GM12864 (cell line): Measurements from ENCODE around the gene ELMO3.
A peak's percentile ranks its signal among the peaks of the same experiment; 100 is the strongest.

Experiments
- DNase-seq: peaks from one replicate; pipeline ENCODE4 v3.0.0-alpha.2; 2011; ENCODE audit warnings: low read depth
- H3K4me3 ChIP-seq: 2 replicates; pipeline ENCODE4 v1.5.1; 2011; ENCODE audit warnings: mild to moderate bottlenecking, low read depth, low read length, control low read depth
- TF ChIP-seq, protein P1 (sequence below): IDR thresholded peaks from 2 replicates; pipeline ENCODE4 v1.5.1; 2011; ENCODE audit warnings: low read depth, mild to moderate bottlenecking, moderate library complexity, low read length, control low read depth, inconsistent platforms; ENCODE audit errors: missing control alignments

The ELMO3 gene, protein sequence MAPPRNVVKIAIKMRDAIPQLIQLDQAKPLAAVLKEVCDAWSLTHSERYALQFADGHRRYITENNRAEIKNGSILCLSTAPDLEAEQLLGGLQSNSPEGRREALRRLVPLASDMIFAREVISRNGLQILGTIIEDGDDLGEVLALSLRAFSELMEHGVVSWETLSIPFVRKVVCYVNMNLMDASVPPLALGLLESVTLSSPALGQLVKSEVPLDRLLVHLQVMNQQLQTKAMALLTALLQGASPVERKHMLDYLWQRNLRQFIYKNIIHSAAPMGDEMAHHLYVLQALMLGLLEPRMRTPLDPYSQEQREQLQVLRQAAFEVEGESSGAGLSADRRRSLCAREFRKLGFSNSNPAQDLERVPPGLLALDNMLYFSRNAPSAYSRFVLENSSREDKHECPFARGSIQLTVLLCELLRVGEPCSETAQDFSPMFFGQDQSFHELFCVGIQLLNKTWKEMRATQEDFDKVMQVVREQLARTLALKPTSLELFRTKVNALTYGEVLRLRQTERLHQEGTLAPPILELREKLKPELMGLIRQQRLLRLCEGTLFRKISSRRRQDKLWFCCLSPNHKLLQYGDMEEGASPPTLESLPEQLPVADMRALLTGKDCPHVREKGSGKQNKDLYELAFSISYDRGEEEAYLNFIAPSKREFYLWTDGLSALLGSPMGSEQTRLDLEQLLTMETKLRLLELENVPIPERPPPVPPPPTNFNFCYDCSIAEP

DNA sequence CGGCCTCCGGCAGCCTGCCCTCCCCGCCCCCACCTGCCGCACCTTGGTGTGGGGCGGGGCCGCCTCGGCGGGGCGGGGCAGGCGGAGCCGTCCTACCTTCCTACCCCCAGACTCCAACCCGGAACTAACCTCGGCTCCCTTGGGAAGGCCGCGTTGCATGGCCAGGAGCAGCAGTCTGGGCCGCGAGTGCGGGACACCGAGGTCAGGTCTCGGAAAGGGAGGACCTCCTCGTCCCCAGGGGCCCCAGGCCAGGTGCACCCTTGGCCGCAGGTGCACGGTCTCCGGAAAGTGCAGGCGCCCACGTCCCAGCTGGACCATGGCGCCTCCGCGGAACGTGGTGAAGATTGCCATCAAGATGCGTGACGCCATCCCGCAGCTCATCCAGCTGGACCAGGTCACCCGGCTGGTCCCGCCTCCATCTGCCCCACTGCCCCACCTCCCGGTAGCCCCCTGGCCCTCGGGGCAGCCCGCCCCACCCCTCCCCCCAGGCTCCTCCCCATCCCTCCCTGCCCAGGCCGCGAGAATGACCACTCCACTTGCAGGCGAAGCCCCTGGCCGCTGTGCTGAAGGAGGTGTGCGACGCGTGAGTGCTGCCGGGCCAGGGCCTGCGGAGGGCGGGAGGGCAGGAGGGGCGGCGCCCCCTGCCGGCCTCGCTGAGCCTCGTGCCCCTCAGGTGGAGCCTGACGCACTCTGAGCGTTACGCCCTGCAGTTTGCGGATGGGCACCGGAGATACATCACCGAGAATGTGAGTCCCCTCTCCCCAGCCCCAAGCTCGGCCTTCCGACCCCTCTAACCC lies at the start of gene ELMO3:
TSS of gene ELMO3 (plus strand) at position 121 of the 797 bp plus-strand sequence. CDS start at position 317, 196 bp downstream.
- H3K4me3 ChIP-seq = no peak within 1 kb of the TSS
- DNase-seq = no peak
- TF ChIP-seq, protein P1, sequence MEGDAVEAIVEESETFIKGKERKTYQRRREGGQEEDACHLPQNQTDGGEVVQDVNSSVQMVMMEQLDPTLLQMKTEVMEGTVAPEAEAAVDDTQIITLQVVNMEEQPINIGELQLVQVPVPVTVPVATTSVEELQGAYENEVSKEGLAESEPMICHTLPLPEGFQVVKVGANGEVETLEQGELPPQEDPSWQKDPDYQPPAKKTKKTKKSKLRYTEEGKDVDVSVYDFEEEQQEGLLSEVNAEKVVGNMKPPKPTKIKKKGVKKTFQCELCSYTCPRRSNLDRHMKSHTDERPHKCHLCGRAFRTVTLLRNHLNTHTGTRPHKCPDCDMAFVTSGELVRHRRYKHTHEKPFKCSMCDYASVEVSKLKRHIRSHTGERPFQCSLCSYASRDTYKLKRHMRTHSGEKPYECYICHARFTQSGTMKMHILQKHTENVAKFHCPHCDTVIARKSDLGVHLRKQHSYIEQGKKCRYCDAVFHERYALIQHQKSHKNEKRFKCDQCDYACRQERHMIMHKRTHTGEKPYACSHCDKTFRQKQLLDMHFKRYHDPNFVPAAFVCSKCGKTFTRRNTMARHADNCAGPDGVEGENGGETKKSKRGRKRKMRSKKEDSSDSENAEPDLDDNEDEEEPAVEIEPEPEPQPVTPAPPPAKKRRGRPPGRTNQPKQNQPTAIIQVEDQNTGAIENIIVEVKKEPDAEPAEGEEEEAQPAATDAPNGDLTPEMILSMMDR = no peak

DNA sequence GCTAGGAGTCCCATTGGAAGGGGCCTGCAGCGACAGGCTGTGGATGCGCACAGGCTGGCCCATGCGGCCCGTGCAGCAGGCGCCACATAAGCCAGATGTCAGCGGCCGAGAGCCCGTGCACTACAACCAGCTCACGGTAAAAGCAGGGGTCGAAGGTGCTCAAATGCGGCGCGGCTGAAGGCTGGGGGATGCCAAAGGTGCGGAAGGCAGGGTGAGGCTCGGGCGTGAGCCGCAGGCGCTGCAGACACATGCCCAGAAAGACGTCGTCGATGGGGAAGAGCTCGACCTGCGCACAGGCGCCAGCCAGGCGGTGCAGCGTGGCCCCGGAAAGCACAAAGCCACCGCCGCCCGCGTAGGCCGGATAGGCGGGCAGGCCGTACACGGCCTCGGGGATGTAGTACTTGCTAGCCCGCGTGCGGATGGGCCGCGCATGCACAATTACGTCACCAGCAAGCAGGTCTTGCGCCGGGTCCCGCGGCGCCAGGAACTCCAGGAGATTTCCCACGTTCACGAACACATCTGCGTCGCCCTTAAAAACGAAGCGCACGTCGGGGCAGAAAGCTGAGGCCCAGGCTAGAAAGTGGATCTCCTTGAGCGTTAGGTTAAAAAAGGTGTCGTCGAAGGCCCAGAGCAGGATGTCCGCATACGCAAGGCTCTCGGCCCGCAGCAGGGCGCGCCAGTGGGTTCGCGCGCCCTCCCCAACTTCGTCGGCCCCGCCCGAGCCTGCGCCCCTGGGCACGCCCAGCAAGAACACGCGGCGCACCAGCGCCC lies 49.5 kb upstream of the ELMO3 start:
- TF ChIP-seq, protein P1 = no peak
- no peak overlapping the region for H3K4me3 ChIP-seq
- no peak for DNase-seq

GRCh38 chr16:67150047-67150832 lies 48.7 kb upstream of the ELMO3 start:
- no peak for DNase-seq

DNA sequence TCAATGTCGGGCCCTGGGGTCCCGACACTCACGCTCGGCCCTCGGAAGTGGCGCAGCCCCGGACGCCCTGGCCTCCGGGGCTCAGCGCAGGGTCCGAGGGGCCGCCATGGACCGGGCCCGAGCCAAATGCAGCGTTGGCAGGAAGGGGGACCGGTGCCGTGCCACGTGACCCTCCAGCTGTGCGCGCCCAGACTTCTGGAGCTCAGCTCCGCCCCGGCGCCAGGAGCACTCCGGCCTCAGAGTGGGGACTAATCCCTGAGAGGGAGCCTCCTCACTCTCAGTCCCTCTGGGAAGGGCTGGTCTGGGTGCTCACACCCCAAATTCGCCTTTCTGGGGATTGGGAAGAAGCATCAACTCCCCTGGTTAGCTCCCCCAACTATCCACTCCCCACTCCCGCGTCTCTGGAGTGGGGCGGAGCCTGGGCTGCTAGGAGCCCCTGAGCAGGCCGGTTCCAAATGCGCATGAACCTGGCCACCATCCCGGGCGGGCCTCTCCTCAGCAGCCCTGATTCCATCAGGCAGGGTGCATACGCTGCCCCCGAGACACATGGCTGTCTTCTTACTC lies 48.0 kb upstream of the ELMO3 start, which contains the start of gene B3GNT9:
TSS of gene B3GNT9 (minus strand) at position 166 of the 564 bp plus-strand sequence. CDS start 513 bp downstream, outside the sequence.
- TF ChIP-seq, protein P1 = no peak
- DNase-seq = no peak
- peak within 1 kb of the TSS; percentile 71 for H3K4me3 ChIP-seq

More at GRCh38 chr16:67150047-67150832, 48.7 kb upstream of the ELMO3 start:
- H3K4me3 ChIP-seq = peak overlapping the region; percentile 71
- TF ChIP-seq, protein P1 = peak; percentile 4

DNA sequence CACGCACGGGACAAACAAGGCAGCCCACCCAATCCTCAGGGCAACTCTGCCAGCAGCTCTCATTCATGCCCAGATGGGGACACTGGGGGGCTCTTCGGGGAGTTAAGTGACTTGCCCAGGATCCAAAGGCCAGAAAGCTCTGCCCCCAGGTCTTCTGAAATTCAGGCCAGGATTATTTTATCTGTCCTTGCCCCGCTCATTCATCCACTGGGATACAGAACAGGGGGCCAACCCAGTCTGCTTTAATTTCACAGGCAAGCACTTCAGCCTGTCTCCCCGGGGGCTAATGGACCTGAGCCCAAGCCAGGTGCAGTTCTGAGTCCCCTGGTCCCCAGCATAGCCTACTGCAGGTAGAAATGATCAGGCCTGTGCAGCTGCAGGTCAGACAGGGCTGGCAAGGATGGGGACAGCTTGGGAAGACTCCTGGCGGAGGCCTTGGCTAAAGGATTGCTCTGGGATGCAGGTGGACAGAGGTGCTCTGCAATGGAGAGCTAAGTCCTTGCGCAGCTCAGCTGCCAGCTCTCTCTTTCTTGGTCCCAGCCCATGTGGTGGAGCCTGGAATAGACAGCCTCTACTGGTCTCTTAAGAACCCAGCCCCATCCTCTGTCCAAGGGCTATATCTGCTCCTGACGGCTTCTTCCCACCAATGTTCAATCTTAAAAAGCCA lies 47.4 kb upstream of the ELMO3 start:
- H3K4me3 ChIP-seq = no peak overlapping the region
- TF ChIP-seq, protein P1 = no peak
- DNase-seq = no peak
